Measurements from ENCODE around the gene CCDC17.
"Not testable (repeated sequence)": the region's sequence is repeated elsewhere in the genome, so short reads cannot be mapped to it uniquely, and the experiment has no call there.

Gene CCDC17

DNA sequence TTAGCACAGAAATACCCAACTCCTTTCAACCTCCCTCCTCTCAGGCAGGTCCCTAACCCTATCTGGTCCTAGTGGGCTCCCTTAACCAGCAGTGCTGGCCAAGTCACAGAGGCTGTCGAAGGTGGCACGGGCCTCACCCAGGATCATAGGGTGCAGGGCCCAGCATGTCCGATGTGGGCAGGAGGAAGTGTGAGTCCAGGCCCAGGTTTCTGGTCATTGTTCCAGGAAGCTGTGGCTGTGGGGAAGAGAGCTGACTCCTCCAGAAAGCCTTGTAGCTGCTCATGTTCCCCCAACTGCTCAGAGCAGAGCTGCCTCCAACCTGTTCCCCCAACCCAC lies 2.4 kb downstream of the CCDC17 start:
- no peak for DNase-seq

DNA sequence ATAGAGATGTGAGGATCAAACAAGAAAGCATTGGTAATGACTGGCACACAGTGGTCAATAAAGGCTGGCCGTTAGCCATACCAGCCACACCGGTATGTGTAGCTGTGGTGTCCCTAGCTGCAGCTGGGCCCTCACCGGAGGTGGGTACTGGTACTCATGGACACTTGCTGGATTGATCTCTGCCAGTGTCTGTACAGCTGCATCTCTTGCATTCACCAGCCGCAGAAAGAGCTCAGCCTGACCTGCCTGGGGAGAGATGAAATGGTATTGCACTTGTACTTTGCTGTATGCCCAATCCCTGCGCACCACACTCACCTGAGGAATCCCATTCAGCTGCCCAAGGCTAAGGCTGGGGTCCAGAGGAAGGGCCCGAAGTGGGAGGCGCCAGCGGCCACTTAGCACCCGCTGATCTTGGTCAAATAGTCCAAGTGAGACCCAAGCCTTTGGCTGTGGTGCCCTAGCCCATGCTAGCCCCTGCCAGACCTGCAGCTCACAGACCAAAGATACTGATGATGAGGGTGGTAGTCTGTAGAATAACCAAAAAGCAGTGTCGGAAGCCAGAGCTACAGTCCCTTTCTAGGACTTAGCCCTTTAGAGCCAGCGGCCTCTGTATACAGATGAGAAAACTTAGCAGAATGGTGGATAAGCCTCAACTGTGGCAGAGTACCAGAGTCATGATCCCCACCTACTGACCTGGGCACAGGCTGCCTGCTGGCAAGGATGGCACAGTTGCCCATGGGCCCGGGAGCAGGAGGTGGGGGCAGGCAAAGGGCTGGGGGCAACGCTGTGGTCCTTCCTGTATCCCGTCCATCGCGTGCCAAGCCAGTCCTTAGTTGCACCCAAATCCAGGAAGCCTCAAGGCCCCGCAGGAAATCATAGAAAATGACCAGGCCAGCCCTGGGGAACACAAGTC lies 3.0 kb downstream of the CCDC17 start:
- no peak for DNase-seq

DNA sequence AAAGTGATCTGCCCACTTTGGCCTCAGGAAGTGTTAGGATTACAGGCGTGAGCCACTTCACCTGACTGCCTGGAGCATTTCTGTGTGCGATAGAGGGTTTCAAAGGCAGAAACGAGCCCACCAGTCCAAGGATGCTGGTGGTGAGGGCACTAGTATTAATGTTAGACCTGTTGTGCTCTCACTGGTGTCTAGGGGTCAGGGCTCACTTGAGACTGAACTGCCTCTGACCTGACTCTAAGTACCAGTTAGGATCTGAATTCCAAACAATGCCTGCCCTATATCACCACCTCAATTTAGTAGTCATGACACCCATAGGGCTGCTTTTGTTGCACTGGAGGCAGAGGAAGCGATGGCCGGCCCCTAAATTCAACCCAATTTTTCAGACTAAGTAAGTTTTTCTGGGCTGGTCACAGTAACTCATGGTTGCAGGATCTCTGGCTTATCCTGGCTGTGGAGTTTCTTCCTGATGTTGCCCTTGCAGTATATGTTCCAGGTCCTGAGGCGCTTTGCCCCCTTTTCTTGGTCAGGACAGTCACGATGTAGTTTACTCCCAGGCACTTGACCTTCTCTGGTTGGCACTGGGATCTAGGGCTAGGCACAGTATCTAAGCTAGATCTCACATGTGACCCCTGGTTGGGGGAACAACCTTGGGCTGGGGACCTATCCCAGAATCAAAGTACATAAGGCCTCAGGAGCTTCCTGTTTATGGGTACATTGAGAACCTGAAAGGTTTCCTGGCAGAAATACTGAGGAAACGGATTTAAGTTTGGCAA lies 4.5 kb downstream of the CCDC17 start:
- DNase-seq: no peak

DNA sequence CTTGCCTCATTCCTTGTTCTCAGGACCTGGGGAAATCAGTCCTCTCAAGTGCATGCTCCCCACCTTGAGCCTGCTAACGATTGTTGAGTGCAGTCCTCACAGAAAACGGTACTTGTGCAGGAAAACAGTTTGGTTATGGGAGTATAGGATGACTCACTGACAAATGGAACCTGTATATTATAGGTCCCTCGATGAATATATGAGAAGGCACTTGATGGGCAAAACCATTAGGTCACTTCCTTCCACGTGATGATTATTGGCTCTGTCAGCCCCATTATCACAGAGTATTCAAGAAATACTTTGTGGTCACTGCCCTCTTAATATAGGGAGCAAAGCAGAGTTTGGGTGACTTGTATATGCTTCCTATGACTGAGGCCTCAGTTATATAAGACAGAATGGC lies 6.2 kb downstream of the CCDC17 start:
- DNase-seq: no peak

DNA sequence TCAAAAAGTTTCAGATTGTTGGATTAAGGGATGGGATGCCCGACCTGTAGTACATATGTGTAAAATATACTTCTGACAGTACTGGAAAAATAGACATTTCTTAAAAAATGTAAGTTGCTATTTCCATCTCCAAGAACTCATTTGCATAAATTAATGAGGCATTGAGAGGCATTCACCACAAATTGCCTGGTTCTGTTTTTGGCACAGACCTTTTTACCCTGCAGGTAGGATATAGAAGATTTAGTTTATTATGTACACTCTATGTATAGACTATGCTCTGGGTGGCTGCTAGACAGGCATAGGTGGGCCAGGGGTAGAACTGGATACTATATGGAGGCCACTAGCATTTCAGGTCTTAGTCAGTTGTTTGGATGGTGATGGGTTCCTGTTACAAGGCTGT lies 8.0 kb downstream of the CCDC17 start:
- DNase-seq: no peak

DNA sequence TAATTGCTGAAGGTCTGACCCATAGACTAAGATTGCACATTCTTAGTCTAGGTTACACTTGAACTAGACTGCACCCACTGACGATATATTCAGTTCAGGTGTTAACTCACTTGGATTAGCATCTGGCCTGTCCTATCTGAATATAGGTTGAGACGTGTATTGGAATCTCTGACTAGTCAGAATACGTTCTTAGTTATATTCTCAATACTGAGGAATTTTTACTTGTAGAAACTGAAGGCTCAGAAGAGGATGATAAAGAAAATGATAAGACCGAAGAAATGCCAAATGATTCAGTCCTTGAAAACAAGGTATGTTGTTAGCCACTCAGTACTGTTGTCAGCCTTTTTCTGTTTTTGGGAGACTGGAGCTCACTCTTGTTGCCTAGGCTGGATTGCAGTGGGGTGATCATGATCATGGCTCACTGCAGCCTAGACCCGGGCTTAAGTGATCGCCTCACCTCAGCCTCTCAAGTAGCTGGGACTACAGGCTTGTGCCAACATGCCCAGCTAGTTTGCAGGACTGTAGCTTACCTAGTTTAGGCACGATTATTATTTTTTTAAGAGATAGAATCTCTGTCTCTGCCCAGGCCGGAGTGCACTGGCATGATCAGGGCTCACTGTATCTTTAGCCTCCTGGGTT lies 10.8 kb downstream of the CCDC17 start:
- no peak for DNase-seq

DNA sequence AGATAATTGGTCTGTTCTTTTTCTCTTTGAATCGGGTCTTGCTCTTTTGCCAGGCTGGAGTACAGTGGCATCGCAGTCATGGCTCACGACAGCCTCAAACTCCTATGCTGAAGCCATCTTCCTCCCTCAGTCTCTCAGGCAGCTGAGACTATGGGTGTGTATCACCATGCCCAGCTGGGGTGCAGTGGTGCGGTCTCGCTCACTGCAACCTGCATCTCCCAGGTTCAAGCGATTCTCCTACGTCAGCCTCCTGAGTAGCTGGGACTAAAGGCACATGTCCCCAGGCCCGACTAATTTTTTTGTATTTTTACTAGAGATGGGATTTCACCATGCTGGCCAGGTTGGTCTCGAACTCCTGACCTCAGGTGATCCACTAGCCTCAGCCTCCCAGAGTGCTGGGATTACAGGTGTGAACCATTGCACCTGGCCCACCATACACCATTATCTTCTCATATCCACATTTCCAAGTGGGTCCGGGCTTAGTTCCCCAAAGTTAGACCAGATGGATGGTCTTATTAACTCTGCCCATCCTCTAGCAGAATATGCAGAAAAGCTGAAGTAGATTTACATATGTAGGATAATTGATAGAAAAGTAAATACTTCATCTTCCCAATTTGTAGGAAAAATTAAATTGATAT lies 13.1 kb downstream of the CCDC17 start:
- no peak for DNase-seq

DNA sequence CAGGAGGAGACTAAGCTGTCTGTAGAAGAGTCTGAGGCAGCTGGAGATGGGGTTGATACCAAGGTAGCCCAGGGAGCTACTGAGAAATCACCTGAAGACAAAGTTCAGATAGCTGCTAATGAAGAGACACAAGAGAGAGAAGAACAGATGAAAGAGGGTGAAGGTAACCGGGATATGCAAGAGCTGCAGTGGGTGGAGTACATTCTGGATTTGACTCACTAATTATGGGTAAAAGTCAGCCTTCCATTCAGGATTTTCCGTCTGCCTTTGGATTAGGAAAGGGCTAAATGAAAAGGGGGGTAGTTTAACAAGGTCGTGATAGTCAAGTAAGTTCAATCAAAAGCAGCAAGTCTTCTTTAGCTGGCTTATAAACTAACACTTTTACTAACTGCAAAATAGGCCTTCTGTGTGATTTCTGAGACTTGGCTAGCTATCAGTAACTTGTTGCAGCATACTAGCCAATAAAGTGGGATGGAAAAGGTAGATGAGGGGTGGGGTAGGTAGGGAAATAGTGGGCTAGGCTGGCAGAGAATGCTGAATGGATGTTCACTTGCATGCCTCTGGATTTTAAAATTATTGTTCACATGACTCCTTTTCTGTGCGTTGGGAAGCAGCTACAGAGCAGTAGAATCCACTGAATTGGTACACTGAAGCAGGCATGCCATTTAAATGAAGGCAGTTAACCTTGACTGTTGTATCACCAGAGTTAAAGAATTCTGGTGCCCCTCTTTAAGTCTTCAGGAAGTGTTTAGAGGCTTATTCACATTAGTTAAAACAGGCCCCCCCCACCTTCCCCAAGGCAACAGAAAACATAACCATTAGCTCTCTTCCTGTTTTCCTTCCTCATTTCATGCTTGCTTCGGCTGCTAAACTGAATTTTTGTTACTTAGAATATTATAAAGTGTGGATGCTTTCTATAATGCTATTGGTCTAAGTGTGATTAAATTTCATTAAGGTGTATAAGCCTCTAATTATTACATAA lies 15.4 kb downstream of the CCDC17 start:
- DNase-seq: no peak

DNA sequence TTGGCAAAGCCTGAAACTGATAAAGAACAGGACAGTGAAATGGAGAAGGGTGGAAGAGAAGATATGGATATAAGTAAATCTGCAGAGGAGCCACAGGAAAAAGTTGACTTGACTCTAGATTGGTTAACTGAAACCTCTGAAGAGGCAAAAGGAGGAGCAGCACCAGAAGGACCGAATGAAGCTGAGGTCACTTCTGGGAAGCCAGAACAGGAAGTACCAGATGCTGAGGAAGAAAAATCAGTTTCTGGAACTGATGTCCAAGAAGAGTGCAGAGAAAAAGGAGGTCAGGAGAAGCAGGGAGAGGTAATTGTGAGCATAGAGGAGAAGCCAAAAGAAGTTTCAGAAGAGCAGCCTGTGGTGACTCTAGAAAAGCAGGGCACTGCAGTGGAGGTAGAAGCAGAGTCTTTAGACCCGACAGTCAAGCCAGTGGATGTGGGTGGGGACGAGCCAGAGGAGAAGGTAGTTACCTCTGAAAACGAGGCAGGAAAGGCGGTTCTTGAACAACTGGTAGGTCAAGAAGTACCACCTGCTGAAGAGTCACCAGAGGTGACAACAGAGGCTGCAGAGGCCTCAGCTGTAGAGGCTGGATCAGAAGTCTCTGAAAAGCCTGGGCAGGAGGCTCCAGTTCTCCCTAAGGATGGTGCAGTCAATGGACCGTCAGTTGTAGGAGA lies 16.3 kb downstream of the CCDC17 start:
- no peak for DNase-seq

DNA sequence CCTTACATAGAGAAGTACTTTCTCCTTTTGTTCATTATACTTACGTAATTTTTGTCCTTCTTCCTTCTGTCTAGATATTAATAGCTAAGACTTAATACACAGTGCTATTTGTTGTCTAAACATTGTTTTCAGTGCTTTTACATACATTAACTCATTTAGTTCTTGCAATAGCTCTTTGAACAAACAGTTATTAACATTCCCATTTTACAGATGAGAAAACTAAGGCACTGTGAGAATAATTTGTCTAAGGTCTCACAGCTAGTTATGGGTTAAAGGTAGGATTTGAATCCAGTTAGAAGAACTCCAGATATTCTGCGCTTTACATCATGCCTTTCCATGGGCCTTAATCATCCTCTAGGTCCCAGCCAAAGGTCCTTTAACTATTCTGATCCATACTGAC lies 19.6 kb downstream of the CCDC17 start:
- DNase-seq: no peak

DNA sequence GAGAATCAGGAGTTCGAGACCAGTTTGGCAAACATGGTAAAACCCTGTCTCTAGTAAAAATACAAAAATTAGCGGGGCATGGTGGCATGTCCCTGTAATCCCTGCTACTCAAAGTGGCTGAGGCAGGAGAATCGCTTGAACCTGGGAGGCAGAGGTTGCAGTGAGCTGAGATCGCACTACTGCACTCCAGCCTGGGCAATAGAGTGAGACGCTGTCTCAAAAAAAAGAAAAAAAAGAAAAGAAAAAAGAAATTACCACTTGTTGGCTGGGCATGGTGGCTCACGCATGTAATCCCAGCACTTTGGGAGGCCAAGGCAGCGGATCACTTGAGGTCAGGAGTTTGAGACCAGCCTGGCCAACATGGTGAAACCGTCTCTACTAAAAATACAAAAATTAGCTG lies 27.1 kb downstream of the CCDC17 start:
- DNase-seq: not testable (repeated sequence)

DNA sequence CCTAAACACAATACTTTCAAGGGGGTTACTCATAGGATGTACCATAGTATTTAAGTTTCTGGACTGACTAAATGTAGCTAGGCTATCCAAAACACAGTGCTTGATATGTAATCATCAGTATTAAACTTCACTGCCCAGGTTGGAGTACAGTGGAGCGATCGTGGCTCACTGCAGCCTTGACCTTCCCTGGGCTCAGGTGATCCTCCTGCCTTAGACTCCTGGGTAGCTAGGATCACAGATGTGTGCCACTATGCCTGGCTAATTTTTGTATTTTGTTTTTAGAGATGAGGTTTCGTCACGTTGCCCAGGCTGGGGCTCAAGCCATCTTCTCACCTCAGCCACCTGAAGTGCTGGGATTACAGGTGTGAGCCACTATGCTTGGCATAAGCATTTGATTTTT lies 29.4 kb downstream of the CCDC17 start:
- no peak for DNase-seq

DNA sequence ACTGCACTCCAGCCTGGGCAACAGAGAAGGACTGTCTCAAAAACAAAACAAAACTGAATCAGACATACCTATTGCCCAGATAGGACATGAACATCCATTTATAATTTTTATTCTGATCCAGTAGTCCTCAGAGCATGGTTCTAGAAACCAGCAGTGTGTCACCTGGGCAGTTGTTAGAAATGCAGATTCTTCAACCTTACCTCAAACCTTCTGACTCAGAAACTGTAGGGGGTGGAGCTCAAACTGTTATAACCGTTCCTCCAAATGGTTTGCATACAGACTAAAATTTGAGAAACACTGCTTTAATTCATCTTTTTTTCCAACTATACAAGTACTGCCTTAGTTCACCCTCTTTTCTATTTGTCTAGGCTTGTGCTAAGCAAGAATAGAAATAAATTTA lies 34.0 kb downstream of the CCDC17 start:
- no peak for DNase-seq

DNA sequence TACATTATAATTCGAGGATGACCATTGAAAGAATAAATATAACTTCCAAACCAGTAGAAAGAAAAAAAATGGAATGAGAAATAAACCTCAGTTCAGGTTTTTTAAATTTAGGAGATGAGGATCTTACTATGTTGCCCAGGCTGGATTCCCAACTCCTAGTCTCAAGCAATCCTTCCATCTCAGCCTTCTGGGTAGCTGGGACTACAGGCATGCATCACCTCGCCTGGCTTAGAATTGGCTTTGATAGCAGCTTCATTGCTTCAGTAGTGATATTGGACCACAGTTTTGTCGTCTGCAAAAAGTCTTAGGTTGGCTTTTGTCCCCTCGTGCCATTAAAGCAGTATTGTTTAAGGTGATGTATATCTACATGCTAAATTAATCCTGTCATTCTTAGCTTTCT lies 37.1 kb downstream of the CCDC17 start:
- no peak for DNase-seq

DNA sequence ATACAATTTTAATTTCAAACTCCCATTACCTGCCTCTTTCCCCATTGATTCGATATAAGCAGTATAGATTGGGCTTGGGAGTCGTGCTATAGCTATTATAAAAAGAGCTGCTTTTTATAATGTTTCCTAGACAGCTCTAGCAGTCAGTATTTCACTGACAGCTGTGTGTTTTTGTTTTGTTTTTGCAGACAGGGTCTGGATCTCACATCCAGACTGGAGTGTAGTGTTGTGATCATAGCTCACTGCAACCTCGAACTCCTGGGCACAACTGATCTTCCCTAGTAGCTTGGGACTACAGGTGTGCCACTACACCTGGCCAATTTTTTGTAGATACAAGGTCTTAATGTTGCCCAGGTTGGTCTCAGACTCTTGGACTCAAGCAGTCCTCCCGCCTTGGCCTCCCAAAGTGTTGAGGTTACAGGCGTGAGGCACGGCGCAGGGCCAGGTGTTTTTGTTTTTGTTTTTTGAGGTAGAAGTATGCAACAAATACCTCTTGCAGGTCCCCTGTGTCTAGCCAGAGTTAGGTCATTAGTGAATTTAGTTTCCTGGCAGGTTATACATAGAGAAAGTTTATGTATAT lies 38.3 kb downstream of the CCDC17 start:
- no peak for DNase-seq

DNA sequence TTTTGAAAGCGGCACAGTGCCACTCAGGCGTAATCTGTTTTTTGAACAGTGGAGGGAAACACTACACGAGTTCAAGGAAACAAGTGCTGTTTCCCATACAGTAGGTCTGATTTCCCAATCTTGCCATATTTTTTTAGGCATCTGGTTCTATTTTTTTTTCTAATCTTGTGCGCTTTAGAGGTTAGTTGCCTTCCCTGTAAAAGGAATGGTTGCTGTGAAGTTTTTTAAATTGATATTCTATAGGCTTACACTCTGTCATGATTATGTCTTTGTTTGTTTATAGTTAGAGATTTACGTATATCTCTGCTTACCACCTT lies 38.8 kb downstream of the CCDC17 start:
- DNase-seq: no peak

DNA sequence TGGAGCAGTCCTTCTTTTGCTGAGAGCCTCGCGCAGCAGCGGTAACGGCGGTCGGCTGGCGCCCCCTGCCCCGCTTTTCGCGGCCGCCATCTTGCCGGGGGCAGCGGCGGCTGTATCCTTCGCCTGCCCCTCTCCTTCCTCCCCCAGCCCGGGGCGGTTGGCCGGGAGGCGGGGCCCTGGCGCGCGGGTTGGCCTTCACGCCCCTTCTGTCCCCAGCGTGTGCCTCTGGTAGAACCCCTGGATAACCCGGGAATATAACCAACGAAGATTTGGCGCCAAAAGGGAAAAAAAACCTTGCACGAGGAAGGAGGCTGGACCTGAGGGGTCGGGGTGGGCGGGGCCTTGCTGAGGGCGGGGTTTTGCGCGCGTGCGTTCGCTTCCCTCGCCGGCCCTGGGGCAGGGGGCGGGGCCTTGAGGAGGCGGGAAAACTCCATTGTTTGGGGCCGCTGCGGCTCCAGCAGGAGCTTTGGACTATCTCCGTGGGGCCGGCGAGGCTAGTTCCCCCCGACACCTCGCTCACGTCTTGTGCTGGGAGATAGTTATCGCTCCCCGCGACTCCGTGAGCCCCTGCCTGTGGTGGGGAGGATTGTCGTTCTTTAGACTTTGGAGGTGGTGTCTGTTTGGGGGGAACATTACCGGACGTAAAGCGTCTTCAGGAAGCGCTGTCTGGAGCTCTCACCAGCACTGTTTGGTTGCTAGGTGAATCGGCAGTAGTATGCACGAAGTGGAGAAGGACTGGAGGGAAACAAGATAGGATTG lies 39.3 kb downstream of the CCDC17 start:
- peak; percentile 85 for DNase-seq

DNA sequence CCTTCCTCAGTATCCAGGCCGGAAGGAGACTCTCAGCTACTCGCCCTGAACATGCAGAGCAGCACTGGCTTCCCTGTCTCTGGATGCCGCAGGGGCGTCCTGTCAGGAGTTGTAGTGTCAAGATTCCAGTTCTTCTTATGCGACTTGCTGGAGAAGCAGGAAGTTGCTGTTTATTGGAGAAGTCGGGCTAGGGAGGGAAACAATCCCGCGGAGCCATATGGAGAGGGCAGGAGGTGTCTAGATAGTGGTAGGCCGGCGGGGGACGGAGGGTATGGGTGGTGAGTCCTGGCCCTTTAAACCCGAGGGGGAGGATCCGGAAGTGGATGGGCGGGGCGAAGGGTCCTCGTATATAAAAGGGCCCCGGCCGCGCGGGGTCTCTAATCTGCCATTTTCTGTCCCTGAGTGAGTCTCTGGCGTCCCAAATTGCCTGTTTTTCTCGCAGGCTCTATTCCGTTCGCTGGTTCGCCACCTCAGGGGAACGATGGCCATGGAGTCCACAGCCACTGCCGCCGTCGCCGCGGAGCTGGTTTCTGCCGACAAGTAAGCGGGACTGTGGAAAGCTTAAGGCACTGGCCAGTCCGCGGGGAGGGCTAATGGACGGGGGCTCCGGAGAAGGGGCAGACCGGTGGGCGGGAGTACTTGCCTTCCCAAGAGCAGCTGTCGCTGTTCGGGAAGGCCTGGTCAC lies 40.0 kb downstream of the CCDC17 start, which contains the start of gene NASP:
Gene NASP, plus strand, starts transcription at position 376 of the 685 bp plus-strand sequence. Its CDS starts 106 bp downstream, at position 482.
- DNase-seq: peak; percentile 95

DNA sequence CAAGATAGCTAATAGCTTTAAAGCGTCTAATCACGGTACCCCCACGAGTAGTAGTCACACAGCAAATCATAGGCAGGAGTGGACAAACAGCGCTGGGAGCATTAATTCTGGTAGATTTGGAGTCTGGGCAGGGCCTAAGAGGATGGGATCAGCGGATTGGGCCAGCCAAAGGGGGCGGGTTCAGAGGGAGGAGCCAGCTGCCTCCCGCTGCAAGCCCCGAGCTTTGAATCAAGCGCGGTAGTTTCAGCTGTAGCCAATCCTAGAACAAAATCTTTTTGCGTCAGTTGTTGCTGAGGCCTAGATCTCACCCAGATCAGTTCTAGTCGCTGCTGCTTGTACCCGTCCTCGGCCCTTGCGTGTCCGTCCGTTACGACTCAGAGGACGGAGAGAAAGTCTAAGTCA lies 40.6 kb downstream of the CCDC17 start:
- peak; percentile 92 for DNase-seq
